H1 (cell line): ENCODE data around the gene TENT4A. TPM values are rescaled to one million over a fixed set of nuclear protein-coding genes. Genes with fewer than 3 reads are reported as not detected.

Source experiments
- CREB1 ChIP-seq: IDR thresholded peaks from 2 replicates; pipeline ENCODE4 v1.6.1; 2012; ENCODE audit warnings: inconsistent platforms
- MAFK ChIP-seq: IDR thresholded peaks from 2 replicates; pipeline ENCODE4 v1.6.1; 2012; ENCODE audit warnings: low read depth, mild to moderate bottlenecking, improper control_type of control experiment, low read length
- RAD21 ChIP-seq, 2 experiments: IDR thresholded peaks in 1 of 2; conservative IDR thresholded peaks in 1 of 2; 2 replicates each; pipeline ENCODE4 v1.6.1; 2011; ENCODE audit warnings: low read depth in 2 of 2, low read length in 2 of 2, improper control_type of control experiment in 1 of 2, inconsistent platforms in 1 of 2, mild to moderate bottlenecking in 1 of 2, moderate library complexity in 1 of 2
- RBBP5 ChIP-seq: IDR thresholded peaks from 2 replicates; pipeline ENCODE4 v1.7.1; 2012; ENCODE audit warnings: low read depth, mild to moderate bottlenecking, inconsistent platforms, low read length, moderate library complexity, borderline replicate concordance
- RFX5 ChIP-seq: IDR thresholded peaks from 2 replicates; pipeline ENCODE4 v1.6.1; 2011; ENCODE audit warnings: low read depth, low read length, improper control_type of control experiment, borderline replicate concordance
- TEAD4 ChIP-seq: IDR thresholded peaks from 2 replicates; pipeline ENCODE4 v1.6.1; 2012; ENCODE audit warnings: low read depth, low read length, inconsistent platforms, mixed read lengths
- polyA plus RNA-seq, 7 experiments: library from polyadenylated mRNA; depleted of rRNA in 3 of 7; stranded (reverse) in 5 of 7; unstranded in 2 of 7; fragments of >200 nt in 5 of 7; fragments of 200-250 nt in 2 of 7; gene quantifications; 1 replicate in 5 of 7; 2 replicates in 1 of 7; 4 replicates in 1 of 7; pipeline versions ENCODE4 v1.2.1 to v1.2.3, GENCODE V29; 2011 to 2013; ENCODE audit warnings: missing spikeins in 2 of 7, mixed read lengths in 2 of 7
- total RNA-seq: library from RNA; stranded (reverse); fragmentation: NEBNext Ultra II Directional; extraction: Animal tissue kit (Norgen Biotek cat#: 25700); gene quantifications from 2 replicates; pipeline ENCODE4 v1.2.1, GENCODE V29; 2021
- TF ChIP-seq, protein P1 (sequence below), 3 experiments: IDR thresholded peaks; 1 replicate in 2 of 3; 2 replicates in 1 of 3; pipeline versions ENCODE4 v1.5.1 to v1.6.1; 2011; ENCODE audit warnings: low read length in 3 of 3, mild to moderate bottlenecking in 3 of 3, inconsistent platforms in 2 of 3, low read depth in 1 of 3, moderate library complexity in 1 of 3; ENCODE audit not compliant: insufficient read depth in 1 of 3; ENCODE audit errors: control extremely low read depth in 1 of 3
- TF ChIP-seq, protein P2 (sequence below): IDR thresholded peaks from 2 replicates; pipeline ENCODE4 v1.6.1; 2012; ENCODE audit warnings: inconsistent platforms
- TF ChIP-seq, protein P3 (sequence below): IDR thresholded peaks from 2 replicates; pipeline ENCODE4 v1.6.1; 2011; ENCODE audit warnings: low read length, improper control_type of control experiment

The TENT4A gene
- total and polyA plus RNA-seq, 2 of the 8 experiments (the other 6 are each of a cell fraction or from before 2014, with no cell fraction given), result 8.9 to 25.1 TPM

DNA sequence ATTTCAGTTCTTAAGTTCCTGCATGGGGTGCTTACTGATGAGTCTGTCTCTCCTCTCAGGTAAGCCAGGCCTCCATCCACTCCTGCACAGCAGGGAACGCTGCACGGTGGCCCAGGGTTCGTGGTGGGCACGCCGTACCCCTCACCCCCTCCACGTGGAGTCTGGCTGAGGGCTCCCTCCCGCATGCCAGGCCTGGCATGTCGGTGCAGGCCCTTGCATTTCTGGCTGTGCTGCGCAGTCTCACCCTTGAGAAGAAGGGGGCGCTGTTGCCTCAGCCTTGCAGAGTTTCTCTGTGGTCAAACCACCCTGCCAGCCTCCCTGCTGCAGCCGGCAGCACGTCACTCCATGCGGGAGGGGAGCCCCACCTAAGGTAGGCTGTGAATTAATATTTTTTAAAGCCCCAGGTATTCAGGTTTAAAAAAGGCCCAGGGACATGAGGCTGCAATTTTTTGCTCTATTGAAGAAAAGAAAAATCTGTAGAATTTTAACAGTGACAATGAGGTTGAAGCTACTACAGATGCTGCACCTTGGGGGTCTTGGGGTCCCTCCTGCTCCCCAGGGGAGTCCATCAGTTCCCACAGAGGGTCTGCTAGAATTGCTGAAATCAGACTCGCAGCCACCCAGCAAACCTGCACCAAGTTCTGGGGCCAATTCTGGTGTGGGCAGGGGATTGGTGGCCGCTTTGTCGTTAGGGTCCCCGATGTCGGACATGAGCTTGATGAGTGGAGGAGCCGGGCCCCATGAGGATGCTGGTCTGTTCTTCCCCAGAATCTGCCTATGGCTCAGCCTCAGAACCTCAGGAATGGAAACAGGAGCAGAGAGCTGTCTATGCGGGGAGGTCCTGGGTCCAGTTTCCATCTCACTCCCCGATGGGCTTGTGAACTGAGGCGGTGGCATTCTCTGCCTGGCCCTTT, 52.6 kb downstream of the TENT4A start (continued):
- TF ChIP-seq, protein P1, sequence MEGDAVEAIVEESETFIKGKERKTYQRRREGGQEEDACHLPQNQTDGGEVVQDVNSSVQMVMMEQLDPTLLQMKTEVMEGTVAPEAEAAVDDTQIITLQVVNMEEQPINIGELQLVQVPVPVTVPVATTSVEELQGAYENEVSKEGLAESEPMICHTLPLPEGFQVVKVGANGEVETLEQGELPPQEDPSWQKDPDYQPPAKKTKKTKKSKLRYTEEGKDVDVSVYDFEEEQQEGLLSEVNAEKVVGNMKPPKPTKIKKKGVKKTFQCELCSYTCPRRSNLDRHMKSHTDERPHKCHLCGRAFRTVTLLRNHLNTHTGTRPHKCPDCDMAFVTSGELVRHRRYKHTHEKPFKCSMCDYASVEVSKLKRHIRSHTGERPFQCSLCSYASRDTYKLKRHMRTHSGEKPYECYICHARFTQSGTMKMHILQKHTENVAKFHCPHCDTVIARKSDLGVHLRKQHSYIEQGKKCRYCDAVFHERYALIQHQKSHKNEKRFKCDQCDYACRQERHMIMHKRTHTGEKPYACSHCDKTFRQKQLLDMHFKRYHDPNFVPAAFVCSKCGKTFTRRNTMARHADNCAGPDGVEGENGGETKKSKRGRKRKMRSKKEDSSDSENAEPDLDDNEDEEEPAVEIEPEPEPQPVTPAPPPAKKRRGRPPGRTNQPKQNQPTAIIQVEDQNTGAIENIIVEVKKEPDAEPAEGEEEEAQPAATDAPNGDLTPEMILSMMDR (IDR thresholded peaks at IDR 0.05; ENCODE audit: control extremely low read depth in 1 of 3, insufficient read depth in 1 of 3, low read depth in 1 of 3, low read length in 3 of 3), result peak in 2 of 3 experiments; percentile 90 to 95; a peak in 3 of 4 replicates
- TF ChIP-seq, protein P2, sequence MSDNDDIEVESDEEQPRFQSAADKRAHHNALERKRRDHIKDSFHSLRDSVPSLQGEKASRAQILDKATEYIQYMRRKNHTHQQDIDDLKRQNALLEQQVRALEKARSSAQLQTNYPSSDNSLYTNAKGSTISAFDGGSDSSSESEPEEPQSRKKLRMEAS, result peak; percentile 97
- TF ChIP-seq RFX5 (no peak), TEAD4 (peak; percentile 90), RBBP5 (no peak), MAFK (no peak), RAD21 (IDR thresholded peaks at IDR 0.05 in 1 of 2, conservative IDR thresholded peaks at IDR 0.05 in 1 of 2; ENCODE audit: low read depth in 2 of 2, low read length in 2 of 2) (peak; percentile 90), CREB1 (peak; percentile 47)
- TF ChIP-seq, protein P3, sequence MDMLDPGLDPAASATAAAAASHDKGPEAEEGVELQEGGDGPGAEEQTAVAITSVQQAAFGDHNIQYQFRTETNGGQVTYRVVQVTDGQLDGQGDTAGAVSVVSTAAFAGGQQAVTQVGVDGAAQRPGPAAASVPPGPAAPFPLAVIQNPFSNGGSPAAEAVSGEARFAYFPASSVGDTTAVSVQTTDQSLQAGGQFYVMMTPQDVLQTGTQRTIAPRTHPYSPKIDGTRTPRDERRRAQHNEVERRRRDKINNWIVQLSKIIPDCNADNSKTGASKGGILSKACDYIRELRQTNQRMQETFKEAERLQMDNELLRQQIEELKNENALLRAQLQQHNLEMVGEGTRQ, result no peak
